Left kidney (tissue), 8 donors: ENCODE results near the gene CPT1C. TPM values are rescaled to one million over a fixed set of nuclear protein-coding genes. Genes with fewer than 3 reads are reported as not detected.

Experiments used
- DNase-seq: peaks from one replicate; pipeline ENCODE4 v3.0.0-alpha.2; 2013
- long read RNA-seq, 8 donors: transcript quantifications; one replicate each; lab custom pipeline, GENCODE V29; 2026
- polyA plus RNA-seq: library from polyadenylated mRNA; unstranded; fragments of 120-200 nt; gene quantifications from one replicate; pipeline ENCODE4 v1.2.1, GENCODE V29; 2013; ENCODE audit not compliant: insufficient read length

Gene CPT1C
- polyA plus RNA-seq: 11.5 TPM
- long read RNA-seq, donor 1: 0 reads
- long read RNA-seq, donor 2, partial matches to known transcripts: 0 of 2 reads
- long read RNA-seq, donor 2, other reads (novel, unspliced or antisense): 0 of 2 reads
- long read RNA-seq, donor 3, partial matches to known transcripts: 18 of 19 reads
- long read RNA-seq, donor 3, other reads (novel, unspliced or antisense): 0 of 19 reads
- long read RNA-seq, donor 4: 0 reads
- long read RNA-seq, donor 5, partial matches to known transcripts: 0 of 2 reads
- long read RNA-seq, donor 5, other reads (novel, unspliced or antisense): 0 of 2 reads
- long read RNA-seq, donor 6, partial matches to known transcripts: 0 of 2 reads
- long read RNA-seq, donor 6, other reads (novel, unspliced or antisense): 0 of 2 reads
- long read RNA-seq, donor 7, partial matches to known transcripts: 0 of 3 reads
- long read RNA-seq, donor 7, other reads (novel, unspliced or antisense): 0 of 3 reads
- long read RNA-seq, donor 8: 0 reads

- DNase-seq: peak; percentile 70
Measured at GRCh38 chr19:49690656-49691242, at the start of gene CPT1C. CPT1C (plus strand) TSS chr19:49691116; CDS start chr19:49692253, 1,137 bp downstream.

GRCh38 chr19:49641688-49642491 is 49.0 kb upstream of the CPT1C start, which contains the start of gene SCAF1:
SCAF1 (plus strand) TSS chr19:49642209; CDS start chr19:49645027, 2,818 bp downstream.
- peak; percentile 99 for DNase-seq

GRCh38 chr19:49642492-49643035 is 48.4 kb upstream of the CPT1C start:
- no peak for DNase-seq

- no peak for DNase-seq
Measured at GRCh38 chr19:49643466-49643865, 47.5 kb upstream of the CPT1C start.

GRCh38 chr19:49645592-49645991 is 45.3 kb upstream of the CPT1C start:
- DNase-seq: no peak

GRCh38 chr19:49645995-49646394 is 44.9 kb upstream of the CPT1C start:
- no peak for DNase-seq

GRCh38 chr19:49646586-49646985 is 44.3 kb upstream of the CPT1C start:
- DNase-seq: no peak

GRCh38 chr19:49651029-49651819 is 39.7 kb upstream of the CPT1C start:
- DNase-seq: no peak

GRCh38 chr19:49651820-49652550 is 38.9 kb upstream of the CPT1C start:
- no peak for DNase-seq

- no peak for DNase-seq
Measured at GRCh38 chr19:49652551-49653465, 38.1 kb upstream of the CPT1C start.

- no peak for DNase-seq
Measured at GRCh38 chr19:49653466-49653806, 37.5 kb upstream of the CPT1C start.

- DNase-seq: no peak
Measured at GRCh38 chr19:49654581-49654980, 36.3 kb upstream of the CPT1C start.

- DNase-seq: no peak
Measured at GRCh38 chr19:49655570-49656455, 35.1 kb upstream of the CPT1C start.

- no peak for DNase-seq
Measured at GRCh38 chr19:49656456-49657109, 34.3 kb upstream of the CPT1C start.

- DNase-seq: no peak
Measured at GRCh38 chr19:49657493-49658138, 33.3 kb upstream of the CPT1C start.

GRCh38 chr19:49658139-49658517 is 32.8 kb upstream of the CPT1C start:
- no peak for DNase-seq
